T47D (cell line): ENCODE data around the gene MAN1C1.

ENCODE experiments used
- DNase-seq, 2 experiments: peaks; one replicate each; pipeline versions ENCODE4 v3.0.0 to v3.0.0-alpha.2; 2011 to 2012; ENCODE audit warnings: low read depth in 1 of 2, low spot score in 1 of 2
- JUND ChIP-seq: IDR thresholded peaks from 2 replicates; pipeline ENCODE4 v1.6.1; 2012; ENCODE audit warnings: low read depth
- in situ Hi-C: cut with HindIII; loops from 2 replicates; pipeline ENCODE4 v1.10.0; 2016; ENCODE audit warnings: low sequenced_read_pairs, low pct_unique_long_range_greater_than_20kb

MAN1C1 gene

DNA sequence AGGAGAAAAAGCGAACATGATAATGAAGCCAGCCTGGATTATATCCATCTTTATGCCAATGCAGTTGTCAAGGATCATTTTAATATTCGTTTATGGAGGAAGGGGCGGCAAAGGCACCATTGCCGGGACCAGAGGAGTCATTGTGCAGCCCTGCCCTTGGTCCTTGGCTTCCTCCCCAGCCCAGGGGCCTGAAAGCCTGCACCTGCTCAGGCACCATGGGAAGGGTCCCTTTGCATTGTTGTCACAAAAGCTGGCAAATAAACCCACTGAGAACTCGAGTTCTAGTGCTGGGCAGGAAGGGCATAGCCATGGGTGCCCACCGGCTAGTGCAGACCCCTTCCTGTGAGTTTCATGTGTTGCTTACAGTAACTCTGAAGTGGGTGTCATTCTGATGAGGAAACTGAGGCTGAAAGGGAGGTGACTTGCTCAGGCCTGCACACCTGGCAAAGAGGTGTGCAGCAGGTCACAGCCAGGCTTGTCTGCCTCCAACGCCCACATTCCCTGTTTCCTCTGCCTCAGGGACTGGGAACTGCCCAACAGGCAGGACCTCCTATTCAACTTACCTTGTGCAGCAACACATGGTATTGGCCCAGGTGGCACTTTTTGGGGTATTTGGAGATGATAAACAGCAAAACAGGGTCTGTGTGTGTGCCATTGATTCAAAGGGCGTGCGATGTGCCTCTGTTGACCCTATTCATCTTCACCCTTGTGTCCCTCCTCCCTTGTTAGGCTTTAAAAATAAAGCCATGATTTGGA, 84.6 kb downstream of the MAN1C1 start:
- no peak for TF ChIP-seq JUND
- in situ Hi-C loops, result no loop called here

DNA sequence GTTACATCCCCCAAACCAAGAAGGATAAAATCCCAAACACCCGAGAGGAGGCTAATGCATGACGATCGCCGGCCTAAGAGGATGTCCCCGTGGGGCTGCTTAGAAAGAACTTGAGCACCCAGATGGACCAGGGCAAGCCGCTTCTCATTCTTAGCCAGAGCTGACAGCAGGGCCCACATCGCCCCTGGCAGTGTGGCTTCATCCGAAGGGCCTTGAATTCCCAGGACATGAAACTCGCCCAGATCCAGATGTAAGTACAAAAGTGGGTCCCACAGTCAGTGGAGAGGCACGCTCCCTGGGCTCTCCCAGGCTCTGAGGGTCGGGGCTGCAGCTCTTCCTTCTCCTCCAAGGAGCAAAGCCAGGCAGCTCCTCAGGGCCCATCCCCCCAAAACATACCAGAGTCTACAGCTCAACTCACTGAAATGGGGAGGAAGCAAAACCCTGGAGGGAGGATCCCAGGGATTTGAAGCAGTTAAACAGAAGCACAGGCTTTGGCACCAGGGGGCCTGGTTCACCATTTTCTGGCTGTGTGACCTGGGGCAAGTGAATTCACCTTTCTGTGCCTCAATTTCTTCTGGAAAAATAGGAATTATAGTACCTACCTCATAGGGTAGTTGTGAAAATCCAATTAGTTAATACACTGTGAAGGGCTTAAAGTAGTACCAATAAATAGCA, 85.6 kb downstream of the MAN1C1 start:
- in situ Hi-C loops, result no loop called here
- no peak for DNase-seq
- TF ChIP-seq JUND, result no peak

More for the DNA sequence above, 84.6 kb downstream of the MAN1C1 start:
- no peak for DNase-seq

DNA sequence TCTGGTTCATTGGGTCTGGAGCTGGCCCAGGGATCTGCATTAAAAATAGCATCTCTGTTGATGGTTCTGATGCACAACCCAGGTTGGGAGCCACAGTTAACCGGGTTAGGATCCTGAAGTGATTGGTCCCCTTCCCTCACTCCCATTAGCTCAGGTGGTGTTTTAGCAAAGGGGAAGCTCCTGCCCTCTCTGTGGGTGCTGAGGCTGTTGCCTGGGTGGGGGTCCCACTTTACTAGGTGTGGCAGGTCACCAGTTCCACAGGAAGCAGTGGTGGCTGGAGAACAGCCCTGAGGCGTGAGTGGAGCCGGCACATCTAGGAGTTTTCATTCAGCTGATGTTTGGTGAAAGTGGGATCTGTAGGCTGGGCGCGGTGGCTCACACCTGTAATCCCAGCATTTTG, 86.5 kb downstream of the MAN1C1 start:
- in situ Hi-C loops, result no loop called here
- no peak for DNase-seq
- no peak for TF ChIP-seq JUND

DNA sequence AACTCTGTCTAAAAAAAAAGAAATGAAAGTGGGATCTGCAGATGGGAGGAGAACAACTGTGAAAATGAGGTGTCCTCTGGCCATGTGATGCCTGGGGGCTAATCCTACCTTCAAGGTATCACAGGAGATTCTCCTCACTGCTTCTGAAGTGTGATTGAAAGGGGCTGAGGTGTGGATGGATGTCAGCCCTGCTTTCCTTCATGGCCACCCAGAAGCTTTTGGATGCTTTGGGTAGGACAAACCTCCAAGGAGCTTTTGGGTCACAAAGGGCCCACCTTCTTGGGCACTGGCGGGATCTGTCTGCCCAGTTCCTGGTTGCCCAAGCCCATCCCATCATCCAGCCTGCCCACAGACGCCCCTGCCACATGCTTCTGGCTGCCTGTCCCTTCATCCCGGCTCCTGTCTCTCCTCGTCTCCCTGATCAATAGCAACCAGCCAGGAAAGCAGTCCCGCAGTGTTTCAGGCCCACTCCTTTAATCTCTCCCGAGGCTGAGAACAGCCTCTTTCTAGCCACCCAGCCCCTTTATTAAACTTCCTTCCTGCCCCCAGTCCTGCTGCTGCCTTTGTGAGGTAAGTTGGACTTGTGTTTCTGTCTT, 87.2 kb downstream of the MAN1C1 start:
- no peak for DNase-seq
- in situ Hi-C loops, result no loop called here
- TF ChIP-seq JUND, result no peak

DNA sequence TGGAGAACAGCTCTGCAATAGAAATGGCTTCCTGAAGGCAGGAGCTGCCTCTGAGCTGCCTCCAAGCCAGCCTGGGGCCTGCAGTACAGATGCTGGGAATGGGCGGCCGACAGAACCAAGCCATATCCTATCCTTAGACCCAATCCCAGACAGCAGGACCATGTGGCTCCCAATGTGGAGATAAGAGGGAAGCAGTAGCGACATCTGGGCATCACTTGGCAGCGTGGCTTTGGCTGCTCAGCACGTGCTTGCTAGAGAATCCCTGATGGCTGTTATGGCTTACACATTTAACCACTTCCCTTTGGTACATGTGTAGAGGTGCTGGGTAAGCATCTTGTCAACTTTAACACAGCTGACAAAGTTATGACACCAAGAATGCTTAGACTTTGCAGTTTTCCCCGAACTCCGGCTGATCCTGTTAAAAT, 87.7 kb downstream of the MAN1C1 start:
- no peak for TF ChIP-seq JUND
- in situ Hi-C loops, result no loop called here
- DNase-seq, result no peak

DNA sequence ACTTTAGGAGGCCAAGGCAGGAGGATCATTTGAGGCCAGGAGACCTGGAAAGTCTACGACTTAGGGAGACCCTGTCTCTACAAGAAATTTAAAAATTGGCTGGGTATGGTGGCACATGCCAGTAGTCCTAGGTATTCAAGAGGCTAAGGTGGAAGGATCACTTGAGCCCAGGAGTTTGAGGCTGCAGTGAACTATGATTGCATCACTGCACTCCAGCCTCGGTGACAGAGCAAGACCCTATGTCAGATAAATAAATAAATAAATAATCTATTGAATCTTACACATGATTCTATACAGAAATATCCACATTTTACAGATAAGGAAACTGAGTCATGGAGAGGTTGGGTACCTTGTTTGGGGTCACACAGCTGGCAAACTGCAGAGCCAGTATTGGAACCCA, 89.1 kb downstream of the MAN1C1 start:
- no peak for DNase-seq
- no peak for TF ChIP-seq JUND
- in situ Hi-C loops, result no loop called here

DNA sequence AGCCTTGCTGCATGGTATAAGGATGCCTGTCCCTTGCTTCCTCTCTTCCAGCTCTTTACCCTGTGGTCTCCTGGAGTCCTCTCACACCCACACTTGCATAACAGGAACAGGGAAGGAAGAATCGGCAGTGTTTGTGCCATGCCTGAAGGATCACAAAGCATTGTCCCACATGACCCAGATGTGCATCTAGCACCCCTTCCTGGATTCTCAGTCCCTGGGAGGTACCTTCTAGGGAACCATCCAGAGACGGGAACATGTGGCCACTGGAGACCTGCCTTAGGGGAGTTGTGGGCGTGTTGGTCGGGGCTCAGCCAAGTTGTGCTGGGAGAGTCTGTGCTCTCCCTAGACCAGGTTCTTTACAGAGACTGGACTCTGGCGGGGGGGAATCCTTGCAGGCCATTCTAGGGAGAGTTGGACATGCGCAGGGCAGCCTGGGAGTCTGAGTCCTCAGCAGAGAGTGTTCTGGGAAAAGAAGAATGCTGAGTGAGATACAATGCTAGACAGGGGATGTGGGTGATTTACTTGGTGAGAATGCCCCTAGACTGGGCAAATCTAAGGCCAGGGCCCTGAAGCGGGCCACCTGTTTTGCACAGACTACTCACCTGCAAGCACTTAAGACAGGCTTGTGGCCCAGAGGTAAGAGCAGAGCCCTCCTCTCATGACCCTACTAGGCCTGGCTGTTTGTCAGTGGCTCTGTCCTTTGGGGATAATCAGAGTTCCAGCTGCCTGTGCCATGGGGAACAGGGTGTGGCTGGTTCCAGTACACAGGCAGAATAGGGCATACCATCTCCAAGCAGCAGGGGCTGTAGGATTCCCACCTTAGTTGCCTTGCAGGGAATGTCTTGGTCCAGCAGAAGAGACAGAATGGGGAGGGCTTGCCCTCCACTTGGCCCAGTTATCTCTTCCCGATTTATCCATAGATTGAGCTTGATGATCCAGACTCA, 89.8 kb downstream of the MAN1C1 start:
- in situ Hi-C loops, result no loop called here
- DNase-seq, result no peak
- no peak for TF ChIP-seq JUND

DNA sequence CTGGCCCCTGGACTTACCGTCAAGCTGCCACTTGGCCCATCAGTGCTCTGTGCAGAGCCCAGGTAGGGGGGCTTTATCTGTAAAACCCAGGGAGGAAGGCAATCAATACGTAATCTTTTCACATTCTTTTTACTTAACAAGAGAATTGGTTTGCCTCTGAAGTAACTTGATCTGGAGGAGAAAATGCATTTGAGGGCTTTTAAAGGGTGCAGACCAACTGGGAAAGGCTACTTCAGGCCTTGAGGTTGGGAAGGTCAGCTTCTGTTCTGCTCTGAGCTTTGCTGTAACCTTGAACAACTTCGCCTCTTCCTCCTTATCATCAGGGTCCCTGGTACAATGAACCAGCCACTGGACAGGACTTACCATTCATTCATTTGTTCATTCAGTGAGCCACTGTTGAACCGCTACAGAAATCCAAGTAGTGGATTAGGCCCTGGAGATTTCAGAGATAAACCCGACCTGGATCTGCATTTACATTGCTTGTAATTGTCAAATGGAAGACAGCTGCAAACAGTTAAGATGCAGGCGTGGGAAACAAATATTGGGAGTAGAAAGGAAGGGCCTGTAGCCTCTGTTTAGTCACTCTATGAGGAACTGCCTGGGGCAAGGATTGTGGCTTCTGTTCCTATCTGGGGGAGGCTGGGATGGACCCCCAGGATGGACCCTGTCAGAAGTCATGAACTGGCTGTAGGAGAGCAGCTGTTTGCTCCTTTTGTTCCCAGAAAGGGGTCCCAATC, 90.9 kb downstream of the MAN1C1 start:
- DNase-seq, result peak in 1 of 2 experiments; percentile 49
- in situ Hi-C loops, result no loop called here
- TF ChIP-seq JUND, result no peak

DNA sequence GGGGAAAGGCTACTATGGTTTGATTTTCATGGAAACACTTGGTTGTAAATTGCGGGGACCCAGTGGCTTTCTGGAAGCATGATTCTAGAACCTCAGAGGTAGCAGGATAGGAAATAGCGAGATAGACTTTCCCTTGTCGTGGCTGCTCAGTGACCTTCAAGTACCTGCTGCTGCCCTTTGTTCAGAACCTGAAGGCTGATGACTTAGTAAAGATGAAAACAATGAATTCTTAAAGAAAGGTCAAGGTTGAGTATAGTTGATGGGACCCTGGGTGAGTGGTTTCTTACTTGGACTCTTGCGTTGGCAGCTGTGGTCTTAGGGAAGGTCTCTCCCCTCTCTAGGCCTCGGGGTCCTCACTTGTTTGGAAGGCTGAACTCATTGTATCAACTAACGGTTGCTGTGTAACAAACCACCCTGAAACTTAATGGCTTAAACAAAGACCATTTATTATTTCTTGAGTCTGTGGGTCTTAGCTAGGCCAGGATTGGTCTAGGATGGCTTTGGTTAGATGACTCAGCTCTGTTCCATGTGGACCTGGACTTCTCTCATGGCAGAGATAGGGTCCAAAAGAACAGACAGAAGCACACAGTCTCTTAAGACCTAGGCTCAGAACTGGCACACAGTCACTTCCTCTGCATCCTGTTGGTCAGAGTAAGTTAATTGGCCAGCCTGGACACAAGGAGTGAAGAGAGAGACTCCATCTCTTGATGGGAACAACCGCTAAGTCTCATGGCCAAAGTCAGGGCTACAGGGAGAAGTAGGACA, 94.2 kb downstream of the MAN1C1 start:
- DNase-seq, result no peak
- in situ Hi-C loops, result no loop called here
- TF ChIP-seq JUND, result no peak

DNA sequence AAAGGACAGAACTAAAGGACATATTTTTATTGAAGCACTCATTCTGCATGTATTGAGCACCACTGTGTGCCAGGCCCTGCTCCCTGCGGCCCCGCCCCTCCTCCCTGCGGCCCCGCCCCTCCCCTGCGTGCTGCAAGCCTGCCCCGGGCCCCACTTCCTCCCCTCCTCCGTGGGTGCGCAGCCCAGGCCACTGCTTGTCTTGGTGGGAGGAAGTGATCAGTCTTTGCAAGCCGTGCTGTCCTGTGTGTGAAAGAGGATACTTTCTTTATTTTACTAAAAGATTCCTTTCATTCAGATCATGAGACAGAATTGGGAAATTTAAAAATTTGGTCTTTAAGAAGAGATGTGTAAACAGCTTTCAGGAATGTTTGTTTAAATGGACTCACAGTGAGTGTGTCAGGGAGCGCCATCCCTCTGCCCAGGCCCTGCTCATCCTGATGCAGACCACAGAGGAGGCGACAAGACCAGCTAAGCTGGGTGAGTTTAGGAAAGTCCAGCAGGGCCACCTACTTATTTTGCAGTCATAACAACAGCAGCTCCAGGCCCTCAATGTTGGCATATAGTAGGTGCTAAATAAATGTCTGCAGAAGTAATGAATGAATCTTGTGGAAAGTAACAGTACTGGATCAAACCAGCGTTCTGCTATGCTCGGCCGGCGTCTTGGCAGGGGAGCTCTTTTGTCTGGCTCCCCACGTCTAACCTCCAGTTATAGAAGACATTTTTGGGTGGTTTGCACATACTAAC, 95.1 kb downstream of the MAN1C1 start:
- TF ChIP-seq JUND, result no peak
- no peak for DNase-seq
- in situ Hi-C loops, result no loop called here
